ENCODE measurements around the gene LRRC74B. TPM values are rescaled to one million over a fixed set of nuclear protein-coding genes. Genes with fewer than 3 reads are reported as not detected.
A peak's percentile ranks its signal among the peaks of the same experiment; 100 is the strongest.

LRRC74B gene
- total RNA-seq, 1 donor, result not detected

DNA sequence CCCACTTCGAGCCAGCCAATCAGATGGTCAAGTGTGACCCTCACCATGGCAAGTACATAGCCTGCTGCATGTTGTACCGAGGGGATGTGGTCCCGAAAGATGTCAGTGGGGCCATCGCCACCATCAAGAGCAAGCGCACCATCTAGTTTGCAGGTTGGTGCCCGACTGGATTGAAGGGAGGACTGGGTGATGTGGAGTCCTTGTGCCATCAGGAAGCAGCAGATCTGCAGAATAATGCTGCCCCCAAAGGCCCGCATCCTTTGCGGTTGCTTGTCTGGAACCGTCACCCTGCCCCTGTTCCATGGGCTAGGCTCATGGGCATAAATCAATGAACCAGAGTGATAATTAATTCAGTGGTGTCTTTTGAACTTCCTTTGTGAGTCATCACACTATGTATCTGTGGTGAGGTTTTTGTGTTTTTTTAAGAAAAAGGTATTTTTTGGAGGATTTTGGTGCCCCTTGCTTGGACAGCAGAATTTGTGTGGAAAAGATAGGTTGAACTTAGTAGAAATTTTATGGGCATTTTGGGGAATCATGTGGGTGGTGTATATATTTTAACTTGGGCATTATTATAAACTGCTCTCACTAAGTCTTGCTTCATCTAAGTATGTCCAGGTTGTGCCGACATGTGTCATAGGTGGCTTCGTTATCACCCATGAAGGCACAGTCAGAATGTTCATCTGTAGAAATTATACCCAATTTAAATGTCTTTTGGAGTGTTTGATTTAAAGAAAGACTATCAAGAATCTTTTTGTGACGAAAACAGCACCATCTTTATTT lies 22.3 kb downstream of the LRRC74B start:
- DNase-seq (ENCODE audit: insufficient read length, low spot score, missing footprints), result peak; percentile 61
- peaks cover 5% of the 10 kb centered on the region for H3K27me3 ChIP-seq (ENCODE audit: insufficient read depth, low read length)
- no peaks in the 10 kb centered on the region for H3K79me2 ChIP-seq (ENCODE audit: insufficient read depth, low read length)
- no peak overlapping the region for H3K27ac ChIP-seq (ENCODE audit: low read depth, low read length)
- H3K4me3 ChIP-seq (ENCODE audit: insufficient read depth, low read length), result no peak overlapping the region
- no peaks in the 10 kb centered on the region for H3K4me1 ChIP-seq (ENCODE audit: insufficient read depth, low read length)
- no peaks in the 10 kb centered on the region for H3K9me3 ChIP-seq (ENCODE audit: low read depth, low read length)
- no peak overlapping the region for H3K4me2 ChIP-seq (ENCODE audit: insufficient read depth, low read length)
- H3K36me3 ChIP-seq (ENCODE audit: insufficient read depth, low read length), result no peaks in the 10 kb centered on the region
- TF ChIP-seq, protein P1, sequence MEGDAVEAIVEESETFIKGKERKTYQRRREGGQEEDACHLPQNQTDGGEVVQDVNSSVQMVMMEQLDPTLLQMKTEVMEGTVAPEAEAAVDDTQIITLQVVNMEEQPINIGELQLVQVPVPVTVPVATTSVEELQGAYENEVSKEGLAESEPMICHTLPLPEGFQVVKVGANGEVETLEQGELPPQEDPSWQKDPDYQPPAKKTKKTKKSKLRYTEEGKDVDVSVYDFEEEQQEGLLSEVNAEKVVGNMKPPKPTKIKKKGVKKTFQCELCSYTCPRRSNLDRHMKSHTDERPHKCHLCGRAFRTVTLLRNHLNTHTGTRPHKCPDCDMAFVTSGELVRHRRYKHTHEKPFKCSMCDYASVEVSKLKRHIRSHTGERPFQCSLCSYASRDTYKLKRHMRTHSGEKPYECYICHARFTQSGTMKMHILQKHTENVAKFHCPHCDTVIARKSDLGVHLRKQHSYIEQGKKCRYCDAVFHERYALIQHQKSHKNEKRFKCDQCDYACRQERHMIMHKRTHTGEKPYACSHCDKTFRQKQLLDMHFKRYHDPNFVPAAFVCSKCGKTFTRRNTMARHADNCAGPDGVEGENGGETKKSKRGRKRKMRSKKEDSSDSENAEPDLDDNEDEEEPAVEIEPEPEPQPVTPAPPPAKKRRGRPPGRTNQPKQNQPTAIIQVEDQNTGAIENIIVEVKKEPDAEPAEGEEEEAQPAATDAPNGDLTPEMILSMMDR (IDR thresholded peaks at IDR 0.05; ENCODE audit: extremely low read depth, low read depth, low read length), result no peak
- H2AFZ ChIP-seq (ENCODE audit: low read length), result no peak overlapping the region
- no peaks in the 10 kb centered on the region for H4K20me1 ChIP-seq (ENCODE audit: insufficient read depth, low read length)

DNA sequence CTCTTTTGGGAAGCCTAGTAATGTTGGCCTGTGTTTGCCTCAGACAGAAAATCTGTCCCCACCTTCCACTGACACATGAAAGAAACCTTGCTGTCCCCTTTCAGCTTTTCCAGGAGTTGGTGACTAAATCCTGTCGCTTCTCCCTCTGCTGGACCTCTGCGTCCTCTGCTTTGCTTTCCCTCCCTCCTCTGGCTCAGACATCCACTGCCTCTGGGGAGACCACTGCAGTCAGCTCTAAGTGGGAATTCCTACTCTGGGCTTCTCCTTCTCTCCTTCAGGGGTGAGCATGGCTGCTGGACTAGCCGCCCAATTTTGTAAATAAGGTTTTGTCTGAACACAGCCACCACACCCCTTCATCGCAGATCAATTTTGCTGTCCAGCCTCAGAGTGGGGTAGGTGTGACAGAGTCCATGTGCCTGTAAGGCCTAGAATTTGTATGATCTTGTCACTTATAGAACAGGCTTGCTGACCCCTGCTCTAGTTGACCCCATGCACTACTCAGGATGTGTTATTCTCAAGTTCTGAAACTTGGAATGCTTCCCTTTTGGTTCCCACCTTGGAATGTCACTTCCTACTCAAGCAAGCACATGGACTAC lies 23.0 kb downstream of the LRRC74B start:
- no peak for DNase-seq (ENCODE audit: insufficient read length, low spot score, missing footprints)
- no peaks in the 10 kb centered on the region for H3K36me3 ChIP-seq (ENCODE audit: insufficient read depth, low read length)
- no peak overlapping the region for H3K4me3 ChIP-seq (ENCODE audit: insufficient read depth, low read length)
- no peaks in the 10 kb centered on the region for H3K9me3 ChIP-seq (ENCODE audit: low read depth, low read length)
- H3K79me2 ChIP-seq (ENCODE audit: insufficient read depth, low read length), result no peaks in the 10 kb centered on the region
- H2AFZ ChIP-seq (ENCODE audit: low read length), result no peak overlapping the region
- H3K4me2 ChIP-seq (ENCODE audit: insufficient read depth, low read length), result no peak overlapping the region
- H3K4me1 ChIP-seq (ENCODE audit: insufficient read depth, low read length), result peaks cover 4% of the 10 kb centered on the region
- H3K27me3 ChIP-seq (ENCODE audit: insufficient read depth, low read length), result peaks cover 5% of the 10 kb centered on the region
- H4K20me1 ChIP-seq (ENCODE audit: insufficient read depth, low read length), result no peaks in the 10 kb centered on the region
- H3K27ac ChIP-seq (ENCODE audit: low read depth, low read length), result no peak overlapping the region
- TF ChIP-seq, protein P1 (IDR thresholded peaks at IDR 0.05; ENCODE audit: extremely low read depth, low read depth, low read length), result no peak

DNA sequence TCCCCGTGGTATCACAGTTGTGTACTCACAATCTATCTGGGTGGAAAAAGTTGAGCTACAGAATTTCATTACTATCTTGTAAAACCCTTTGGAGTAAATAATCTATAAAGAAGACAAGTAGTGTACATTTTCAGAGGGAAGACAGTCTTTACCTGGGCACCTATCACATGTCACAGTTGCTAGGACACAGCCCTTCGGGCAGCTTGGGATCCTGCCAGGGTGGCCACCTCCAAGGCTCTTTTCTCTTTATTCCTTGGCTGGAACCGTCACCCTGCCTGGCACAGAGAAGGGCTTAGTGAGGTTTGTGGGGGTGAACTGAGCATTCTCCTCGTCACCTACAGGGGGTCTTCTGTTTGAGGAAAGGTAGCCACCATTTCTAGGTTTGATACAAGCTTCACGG lies 23.6 kb downstream of the LRRC74B start:
- H3K79me2 ChIP-seq (ENCODE audit: insufficient read depth, low read length), result no peaks in the 10 kb centered on the region
- no peak for DNase-seq (ENCODE audit: insufficient read length, low spot score, missing footprints)
- no peaks in the 10 kb centered on the region for H3K9me3 ChIP-seq (ENCODE audit: low read depth, low read length)
- H4K20me1 ChIP-seq (ENCODE audit: insufficient read depth, low read length), result no peaks in the 10 kb centered on the region
- H2AFZ ChIP-seq (ENCODE audit: low read length), result no peak overlapping the region
- H3K27me3 ChIP-seq (ENCODE audit: insufficient read depth, low read length), result peaks cover 5% of the 10 kb centered on the region
- H3K27ac ChIP-seq (ENCODE audit: low read depth, low read length), result no peak overlapping the region
- H3K4me2 ChIP-seq (ENCODE audit: insufficient read depth, low read length), result no peak overlapping the region
- H3K4me3 ChIP-seq (ENCODE audit: insufficient read depth, low read length), result no peak overlapping the region
- peaks cover 10% of the 10 kb centered on the region for H3K4me1 ChIP-seq (ENCODE audit: insufficient read depth, low read length)
- TF ChIP-seq, protein P1 (IDR thresholded peaks at IDR 0.05; ENCODE audit: extremely low read depth, low read depth, low read length), result no peak
- H3K36me3 ChIP-seq (ENCODE audit: insufficient read depth, low read length), result no peaks in the 10 kb centered on the region

Data from osteoblast (primary cell).